Ishikawa (cell line): Measurements from ENCODE around the gene MROH2B.

Source experiments
- CEBPB ChIP-seq: IDR thresholded peaks from 2 replicates; pipeline ENCODE4 v1.6.1; 2012
- CREB1 ChIP-seq: IDR thresholded peaks from 2 replicates; pipeline ENCODE4 v1.6.1; 2012; ENCODE audit warnings: low read depth
- EP300 ChIP-seq: IDR thresholded peaks from 2 replicates; pipeline ENCODE4 v1.6.1; 2012; ENCODE audit warnings: borderline replicate concordance
- FOXM1 ChIP-seq: IDR thresholded peaks from 2 replicates; pipeline ENCODE4 v1.6.1; 2012; ENCODE audit warnings: low read depth, borderline replicate concordance
- NFIC ChIP-seq: IDR thresholded peaks from 2 replicates; pipeline ENCODE4 v1.6.1; 2012
- RAD21 ChIP-seq: IDR thresholded peaks from 2 replicates; pipeline ENCODE4 v1.6.1; 2012; ENCODE audit warnings: low read depth
- REST ChIP-seq: IDR thresholded peaks from 2 replicates; pipeline ENCODE4 v1.6.1; 2012; ENCODE audit warnings: low read depth, mild to moderate bottlenecking
- TAF1 ChIP-seq: IDR thresholded peaks from 2 replicates; pipeline ENCODE4 v1.6.1; 2012; ENCODE audit warnings: low read depth, mild to moderate bottlenecking
- TEAD4 ChIP-seq: IDR thresholded peaks from 2 replicates; pipeline ENCODE4 v1.6.1; 2012
- YY1 ChIP-seq: IDR thresholded peaks from 2 replicates; pipeline ENCODE4 v1.6.1; 2012; ENCODE audit warnings: low read depth
- ZBTB7A ChIP-seq: IDR thresholded peaks from 2 replicates; pipeline ENCODE4 v1.6.1; 2012; ENCODE audit warnings: low read depth
- TF ChIP-seq, protein P1 (sequence below): IDR thresholded peaks from 2 replicates; pipeline ENCODE4 v1.6.1; 2012

GRCh38 chr5:40999142-40999541, 72.0 kb downstream of the MROH2B start:
- TF ChIP-seq TEAD4 (no peak), YY1 (no peak), TAF1 (no peak), REST (no peak), RAD21 (no peak), EP300 (no peak), NFIC (no peak), CEBPB (no peak), FOXM1 (no peak), ZBTB7A (no peak), CREB1 (no peak)
- TF ChIP-seq, protein P1, sequence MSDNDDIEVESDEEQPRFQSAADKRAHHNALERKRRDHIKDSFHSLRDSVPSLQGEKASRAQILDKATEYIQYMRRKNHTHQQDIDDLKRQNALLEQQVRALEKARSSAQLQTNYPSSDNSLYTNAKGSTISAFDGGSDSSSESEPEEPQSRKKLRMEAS = no peak
